Heart left ventricle (tissue), 16 donors: Measurements from ENCODE around the gene EIF3I. TPM values are rescaled to one million over a fixed set of nuclear protein-coding genes. Genes with fewer than 3 reads are reported as not detected.

Experiments
- ATAC-seq, 4 donors: fragments of 200-7000 bp; cut with Tn5 transposase; one replicate each; pipeline ENCODE4 v1.9.1; 2020 to 2022; ENCODE audit warnings: moderate library complexity in 4 of 4, mild to moderate bottlenecking in 3 of 4, moderate number of reproducible peaks in 1 of 4
- DNase-seq, 5 donors: peaks; one replicate each; pipeline ENCODE4 v3.0.0-alpha.2; 2020
- H3K27ac ChIP-seq, 12 donors: fragments of 200-600 bp; sonication (generic) in 4 of 12; one replicate each; pipeline versions ENCODE4 v1.5.0 to v1.8.0; 2016 to 2022; ENCODE audit warnings: mild to moderate bottlenecking in 2 of 12
- H3K27me3 ChIP-seq, 9 donors: fragments of 200-600 bp; sonication (generic) in 2 of 9; one replicate each; pipeline versions ENCODE4 v1.5.1 to v1.8.0; 2016 to 2022; ENCODE audit warnings: mild to moderate bottlenecking in 3 of 9
- H3K36me3 ChIP-seq, 9 donors: fragments of 200-600 bp; sonication (generic) in 2 of 9; one replicate each; pipeline versions ENCODE4 v1.5.0 to v1.8.0; 2018 to 2022; ENCODE audit warnings: mild to moderate bottlenecking in 2 of 9
- H3K4me1 ChIP-seq, 12 donors: fragments of 200-600 bp; sonication (generic) in 4 of 12; one replicate each; pipeline versions ENCODE4 v1.5.0 to v1.8.0; 2016 to 2022; ENCODE audit warnings: mild to moderate bottlenecking in 3 of 12
- H3K4me3 ChIP-seq, 12 donors: fragments of 200-600 bp; sonication (generic) in 4 of 12; one replicate each; pipeline versions ENCODE4 v1.5.0 to v1.8.0; 2017 to 2022; ENCODE audit warnings: mild to moderate bottlenecking in 9 of 12, moderate library complexity in 4 of 12
- H3K9me3 ChIP-seq, 12 donors: fragments of 200-600 bp; sonication (generic) in 4 of 12; one replicate each; pipeline versions ENCODE4 v1.5.0 to v1.8.0; 2016 to 2022; ENCODE audit warnings: mild to moderate bottlenecking in 1 of 12
- CTCF ChIP-seq, 12 donors: fragments of 200-600 bp; sonication (generic) in 4 of 12; IDR thresholded peaks; one replicate each; pipeline versions ENCODE4 v1.5.0 to v1.8.0; 2018 to 2022; ENCODE audit warnings: antibody characterized with exemption in 12 of 12, mild to moderate bottlenecking in 5 of 12
- POLR2A ChIP-seq, 2 donors: fragments of 450-650 bp; IDR thresholded peaks; one replicate each; pipeline ENCODE4 v1.6.1; 2017; ENCODE audit warnings: antibody characterized with exemption in 2 of 2, mild to moderate bottlenecking in 2 of 2, moderate library complexity in 2 of 2
- WGBS, 4 donors: extraction: QIAGEN DNeasy Blood & Tissue Kit in 2 of 4; methylation state at CpG; one replicate each; pipeline versions ENCODE4 v1.1.5 to v1.1.7; 2013 to 2018; 5-methylcytosine and 5-hydroxymethylcytosine counted together
- intact Hi-C, 10 donors: fragments of 100-400 bp; cut with DNase I; formaldehyde crosslinking; loops; one replicate each; pipeline versions ENCODE4 v1.11.1 to v1.14.2; 2022
- polyA plus RNA-seq, 2 donors: library from polyadenylated mRNA; stranded (reverse); fragments of 200-250 nt; gene quantifications; one replicate each; pipeline ENCODE4 v1.2.3, GENCODE V29; 2013
- total RNA-seq, 9 donors: library from RNA; depleted of rRNA in 2 of 9; stranded (reverse); fragments of >200 nt in 2 of 9; fragmentation: NEBNext Ultra II Directional in 3 of 9; extraction: Animal tissue kit (Norgen Biotek cat#: 25700) in 3 of 9; gene quantifications; one replicate each; pipeline versions ENCODE4 v1.1.0 to v1.2.4, GENCODE V29; 2016 to 2023
- donor health status: ischemic (EF 13 %, LVEDD 7.1; RV severe dilation, severe dysfunction).
- donor health status: healthy with polysubstance abuse.
- donor health status: DM: no; HTN: yes; CAD: no.
- donor health status: DM: no; HTN: no; CAD: no.
- donor health status: ischemic (EF 25% LVEDD 6.9; RV normal size, moderate dysfunction).
- donor health status: ischemic (EF 25% LVEDD 5.7; RV mildly dilated, moderate dysfunction).
- donor health status: healthy.
- donor health status: DM: yes; HTN: yes; CAD: no.
- donor health status: ischemic (EF 35%, LVEDD 5.7; RV mildly dilated, moderate dysfunction).
- donor health status: nonischemic (EF 11% LVEDD 7.7; RV severe dilation, severe dysfunction).
- donor health status: DM: yes; HTN: yes; CAD: no.
- donor health status: PGD.
- donor health status: ischemic (EF 29% LVEDD 5.4; RV normal size, mild dysfunction).
- donor health status: nonischemic (EF 23%, LVEDD 6.1; RV moderate dilation, normal function).

EIF3I gene
- total and polyA plus RNA-seq, 11 donors, result 94.8 to 388 (median 122) TPM

GRCh38 chr1:32181065-32181464 lies 41.1 kb upstream of the EIF3I start:
- no peaks in the 10 kb centered on the region for H3K27me3 ChIP-seq
- peak overlapping the region in 11 of 12 donors; percentile 30 to 81 (median 71) for H3K4me3 ChIP-seq
- peaks cover 0 to 51% (median 49%) of the 10 kb centered on the region in 9 donors for H3K36me3 ChIP-seq
- peak overlapping the region in 8 of 12 donors; percentile 90 to 99 (median 94) for H3K27ac ChIP-seq
- intact Hi-C loops, result loop anchor here in 1 of 10 donors (2.0 kb wide), 1 partner anchor 20 kb away; the partner anchor contains the start of gene CCDC28B
- 73 to 82% (median 77%) methylated on average over 9 of the region's 9 CpGs for WGBS, 4 donors
- H3K9me3 ChIP-seq, result no peaks in the 10 kb centered on the region
- H3K4me1 ChIP-seq, result peaks cover 4 to 64% (median 44%) of the 10 kb centered on the region in 12 donors
- DNase-seq (no peak), ATAC-seq (no peak)
- no peak for TF ChIP-seq CTCF (IDR thresholded peaks at IDR 0.05)
- TF ChIP-seq POLR2A (IDR thresholded peaks at IDR 0.05), result no peak

GRCh38 chr1:32181563-32181962 lies 40.6 kb upstream of the EIF3I start:
- H3K27me3 ChIP-seq, result no peaks in the 10 kb centered on the region
- WGBS, 4 donors, result 79 to 84% (median 80%) methylated on average over 5 of the region's 5 CpGs
- peaks cover 4 to 65% (median 44%) of the 10 kb centered on the region in 12 donors for H3K4me1 ChIP-seq
- H3K27ac ChIP-seq, result peak overlapping the region in 3 of 12 donors; percentile 94 to 99 (median 96)
- peaks cover 0 to 56% (median 54%) of the 10 kb centered on the region in 9 donors for H3K36me3 ChIP-seq
- no peaks in the 10 kb centered on the region for H3K9me3 ChIP-seq
- peak overlapping the region in 6 of 12 donors; percentile 66 to 81 (median 72) for H3K4me3 ChIP-seq
- TF ChIP-seq POLR2A (IDR thresholded peaks at IDR 0.05) (no peak), CTCF (IDR thresholded peaks at IDR 0.05) (no peak)
- no peak for ATAC-seq
- intact Hi-C loops, result loop anchor here in 1 of 10 donors (2.0 kb wide), 1 partner anchor 19 kb away; the partner anchor contains the start of gene CCDC28B
- no peak for DNase-seq

- DNase-seq (no peak), ATAC-seq (no peak)
- no peaks in the 10 kb centered on the region for H3K27me3 ChIP-seq
- intact Hi-C loops, result no loop called here
- peak overlapping the region in 3 of 12 donors; percentile 66 to 75 (median 66) for H3K4me3 ChIP-seq
- H3K36me3 ChIP-seq, result peaks cover 0 to 61% (median 59%) of the 10 kb centered on the region in 9 donors
- peaks cover 4 to 69% (median 46%) of the 10 kb centered on the region in 12 donors for H3K4me1 ChIP-seq
- no peaks in the 10 kb centered on the region for H3K9me3 ChIP-seq
- no peak for TF ChIP-seq CTCF (IDR thresholded peaks at IDR 0.05)
- no peak for TF ChIP-seq POLR2A (IDR thresholded peaks at IDR 0.05)
- peak overlapping the region in 1 of 12 donors; percentile 99 for H3K27ac ChIP-seq
- WGBS, 4 donors, result 88 to 95% (median 90%) methylated on average over 6 of the region's 6 CpGs
These were observed 40.1 kb upstream of the EIF3I start for GRCh38 chr1:32182060-32182459.

GRCh38 chr1:32184650-32185049 lies 37.6 kb upstream of the EIF3I start:
- peaks cover 4 to 60% (median 39%) of the 10 kb centered on the region in 12 donors for H3K4me1 ChIP-seq
- no peak overlapping the region for H3K4me3 ChIP-seq
- no peaks in the 10 kb centered on the region for H3K9me3 ChIP-seq
- TF ChIP-seq CTCF (IDR thresholded peaks at IDR 0.05), result no peak
- TF ChIP-seq POLR2A (IDR thresholded peaks at IDR 0.05), result no peak
- H3K36me3 ChIP-seq, result peaks cover 0 to 87% (median 85%) of the 10 kb centered on the region in 9 donors
- ATAC-seq, result no peak
- intact Hi-C loops, result no loop called here
- H3K27ac ChIP-seq, result no peak overlapping the region
- DNase-seq, result no peak
- H3K27me3 ChIP-seq, result no peaks in the 10 kb centered on the region
